Heart left ventricle (tissue), 13 donors: ENCODE results near the gene LAMA4.

Experiments
- CTCF ChIP-seq, 12 donors: fragments of 200-600 bp; sonication (generic) in 4 of 12; IDR thresholded peaks; one replicate each; pipeline versions ENCODE4 v1.5.0 to v1.8.0; 2018 to 2022; ENCODE audit warnings: antibody characterized with exemption in 12 of 12, mild to moderate bottlenecking in 5 of 12
- POLR2A ChIP-seq, 2 donors: fragments of 450-650 bp; IDR thresholded peaks; one replicate each; pipeline ENCODE4 v1.6.1; 2017; ENCODE audit warnings: antibody characterized with exemption in 2 of 2, mild to moderate bottlenecking in 2 of 2, moderate library complexity in 2 of 2
- donor health status: ischemic (EF 13 %, LVEDD 7.1; RV severe dilation, severe dysfunction).
- donor health status: DM: no; HTN: yes; CAD: no.
- donor health status: DM: no; HTN: no; CAD: no.
- donor health status: ischemic (EF 25% LVEDD 6.9; RV normal size, moderate dysfunction).
- donor health status: ischemic (EF 25% LVEDD 5.7; RV mildly dilated, moderate dysfunction).
- donor health status: ischemic (EF 35%, LVEDD 5.7; RV mildly dilated, moderate dysfunction).
- donor health status: nonischemic (EF 11% LVEDD 7.7; RV severe dilation, severe dysfunction).
- donor health status: DM: yes; HTN: yes; CAD: no.
- donor health status: PGD.
- donor health status: ischemic (EF 29% LVEDD 5.4; RV normal size, mild dysfunction).
- donor health status: nonischemic (EF 23%, LVEDD 6.1; RV moderate dilation, normal function).

GRCh38 chr6:112300896-112301295 lies 46.5 kb upstream of the LAMA4 start:
- TF ChIP-seq CTCF (IDR thresholded peaks at IDR 0.05) (no peak), POLR2A (IDR thresholded peaks at IDR 0.05) (no peak)
